A204.1 (cell line): Measurements from ENCODE around the gene IL2RG.

ENCODE experiments used
- FAIRE-seq: peaks from 2 replicates; lab custom pipeline; 2012; peaks lifted over from hg19 to GRCh38; lab: Jason Lieb, UNC

IL2RG gene

DNA sequence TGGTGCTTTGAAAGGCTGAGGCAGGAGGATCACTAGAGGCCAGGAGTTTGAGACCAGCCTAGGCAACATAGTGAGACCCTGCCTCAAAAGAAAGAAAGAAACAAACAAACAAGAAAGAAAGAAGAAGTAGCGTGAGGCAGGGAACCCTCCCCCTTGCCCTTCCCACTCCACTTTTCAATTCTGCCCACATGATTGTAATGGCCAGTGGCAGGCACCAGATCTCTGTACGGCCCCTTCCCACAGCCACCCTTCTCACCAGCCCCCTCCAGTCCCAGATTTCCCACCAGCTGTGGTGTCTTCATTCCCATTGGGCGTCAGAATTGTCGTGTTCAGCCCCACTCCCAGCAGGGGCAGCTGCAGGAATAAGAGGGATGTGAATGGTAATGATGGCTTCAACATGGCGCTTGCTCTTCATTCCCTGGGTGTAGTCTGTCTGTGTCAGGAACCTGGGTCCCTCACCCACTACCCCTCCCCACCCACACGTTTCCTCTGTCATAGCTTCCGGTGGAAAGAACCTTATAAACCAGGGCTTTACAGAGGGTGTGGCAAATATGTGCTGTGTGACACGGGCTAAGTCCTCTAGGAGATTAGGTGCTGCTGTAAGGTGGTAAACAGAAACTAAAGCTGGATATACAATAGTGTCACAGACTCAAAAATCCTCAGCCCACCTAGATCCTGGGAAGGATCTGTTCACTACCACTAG is at the start of gene IL2RG:
Gene IL2RG, minus strand, starts transcription at position 437 of the 703 bp plus-strand sequence. Its CDS starts 38 bp downstream, at position 399.
- no peak for FAIRE-seq

DNA sequence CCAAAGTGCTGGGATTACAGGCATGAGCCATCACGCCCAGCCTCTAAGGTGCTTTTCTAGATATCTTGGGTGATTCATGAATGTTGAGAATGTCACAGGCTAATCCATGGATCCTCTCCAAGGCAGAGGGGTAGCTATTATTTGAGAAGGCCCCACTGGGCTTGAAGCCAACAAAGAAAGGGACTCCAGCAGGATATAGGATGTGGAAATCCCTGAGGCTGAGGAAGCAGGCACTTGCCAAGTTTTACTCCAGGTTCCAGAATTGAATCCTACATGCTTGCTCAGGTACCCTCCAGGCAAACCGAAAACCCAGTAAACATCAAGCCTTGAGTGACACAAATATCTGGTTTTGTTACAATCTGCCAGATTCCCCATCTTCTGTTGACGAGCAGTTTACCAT is 49.1 kb upstream of the IL2RG start:
- FAIRE-seq = no peak

DNA sequence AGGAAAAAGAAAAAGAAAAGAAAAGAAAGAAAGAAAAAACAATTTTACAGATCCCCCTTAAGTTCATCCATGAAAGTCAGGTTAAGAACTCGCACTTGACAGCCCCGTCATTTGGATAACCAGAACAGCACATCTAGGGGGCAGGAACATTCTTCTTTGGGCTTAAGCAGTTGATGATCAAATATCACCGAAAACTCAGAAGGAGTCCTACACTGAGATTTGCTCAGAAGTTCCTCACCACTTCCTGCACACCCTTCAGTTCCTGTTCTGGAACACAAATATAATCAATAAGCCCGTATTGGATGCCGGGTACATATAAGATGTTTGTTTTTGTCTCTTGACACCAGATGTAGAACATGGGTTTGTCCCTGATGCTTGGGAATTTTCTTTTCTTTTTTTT is 48.0 kb upstream of the IL2RG start:
- no peak for FAIRE-seq

DNA sequence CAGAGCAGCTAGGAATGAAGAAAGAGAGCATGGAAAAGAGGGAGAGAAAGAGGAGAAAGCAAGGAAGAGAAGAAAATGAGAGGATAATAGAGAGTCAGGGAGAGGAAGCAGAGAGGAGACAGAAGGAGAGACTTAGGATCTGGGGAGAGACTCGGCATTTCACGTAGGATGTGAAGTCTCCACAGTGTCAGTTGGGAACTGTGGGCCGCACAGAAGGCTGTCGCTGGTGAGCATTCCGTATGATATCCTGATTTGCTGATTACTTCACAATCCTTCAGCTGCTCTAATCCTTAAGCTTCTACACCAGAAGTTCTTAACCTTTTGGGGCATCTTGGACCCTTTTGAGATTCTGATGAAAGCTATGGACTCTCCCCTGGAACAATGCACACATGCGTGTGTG is 47.2 kb upstream of the IL2RG start:
- FAIRE-seq = no peak

DNA sequence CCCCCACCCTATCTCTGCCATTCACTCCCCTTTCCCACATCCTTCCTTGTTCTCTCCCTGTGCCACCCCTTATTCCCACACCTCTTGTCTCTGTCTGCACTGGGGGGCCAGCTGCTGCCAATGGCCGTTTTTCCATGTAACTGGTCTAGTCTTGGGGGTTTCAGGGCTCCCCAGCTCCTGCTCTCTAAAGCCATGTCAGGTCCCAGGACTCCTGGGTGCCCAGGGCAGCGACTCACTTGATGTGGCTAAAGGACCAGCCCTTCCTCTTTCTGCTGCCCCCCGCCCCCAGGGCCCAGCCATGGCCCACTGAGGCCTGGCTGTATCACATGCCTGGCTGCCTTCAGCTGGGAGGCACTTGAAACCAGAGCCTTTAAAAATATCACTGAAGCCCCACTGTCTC is 43.3 kb upstream of the IL2RG start:
- FAIRE-seq = no peak

DNA sequence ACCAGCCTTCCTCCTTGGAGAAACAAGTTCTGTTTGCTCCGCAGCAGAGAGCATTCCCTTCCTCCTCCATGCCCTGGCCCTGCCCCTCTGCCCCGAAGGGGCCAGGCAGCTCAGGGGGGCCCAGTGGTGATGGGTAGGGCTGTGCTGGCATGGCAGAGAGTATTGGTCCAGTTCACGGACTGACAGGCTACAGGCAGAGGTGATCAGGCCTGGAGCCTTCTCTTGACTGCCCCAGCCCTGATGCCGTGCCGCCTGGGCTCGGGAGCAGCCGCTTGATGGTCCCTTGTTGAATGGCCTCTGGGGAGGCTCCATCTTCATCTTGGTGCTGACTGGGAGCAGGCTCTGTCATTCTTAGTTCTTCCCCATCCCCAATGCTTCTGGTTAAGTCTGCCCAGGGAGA is 42.8 kb upstream of the IL2RG start:
- FAIRE-seq = no peak

DNA sequence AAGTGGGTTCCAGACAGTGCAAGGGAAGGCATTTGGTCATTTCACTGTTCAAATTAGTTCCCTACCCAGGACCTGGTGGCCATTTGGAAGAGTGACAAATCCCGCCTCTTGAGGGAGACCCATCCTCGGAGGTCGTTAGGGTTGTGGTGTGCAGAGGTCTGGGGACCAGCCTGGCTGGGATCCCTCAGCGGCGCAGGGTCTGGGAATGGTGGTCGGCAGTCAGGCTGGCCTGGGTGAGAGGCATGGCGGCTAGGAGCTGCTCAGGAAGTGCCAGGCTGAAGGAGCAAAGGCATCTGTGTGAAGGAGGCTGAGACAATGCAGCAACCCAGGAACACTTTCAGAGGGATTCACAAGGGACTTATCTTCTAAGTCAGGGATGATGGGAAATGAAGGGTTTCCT is 40.0 kb upstream of the IL2RG start:
- FAIRE-seq = no peak

DNA sequence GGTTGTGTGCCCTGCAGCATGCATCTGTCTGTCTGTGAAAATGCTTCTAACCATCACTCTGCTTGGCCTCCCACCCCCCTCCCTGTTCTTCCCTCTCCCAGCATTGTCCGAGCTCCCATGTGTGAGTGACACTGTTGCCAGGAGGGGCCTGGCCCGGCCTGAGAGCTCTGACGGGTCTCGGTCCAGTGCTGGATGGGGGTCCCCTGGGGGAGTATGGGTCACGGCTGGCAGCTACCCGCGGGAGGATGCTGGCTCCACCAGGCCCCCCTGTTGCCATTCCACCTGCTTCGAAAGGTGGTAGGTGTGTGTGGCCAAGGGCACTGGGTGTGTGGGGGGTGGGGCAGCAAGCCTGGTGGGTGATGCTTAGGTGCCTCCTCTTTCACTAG is 36.9 kb upstream of the IL2RG start:
- no peak for FAIRE-seq

DNA sequence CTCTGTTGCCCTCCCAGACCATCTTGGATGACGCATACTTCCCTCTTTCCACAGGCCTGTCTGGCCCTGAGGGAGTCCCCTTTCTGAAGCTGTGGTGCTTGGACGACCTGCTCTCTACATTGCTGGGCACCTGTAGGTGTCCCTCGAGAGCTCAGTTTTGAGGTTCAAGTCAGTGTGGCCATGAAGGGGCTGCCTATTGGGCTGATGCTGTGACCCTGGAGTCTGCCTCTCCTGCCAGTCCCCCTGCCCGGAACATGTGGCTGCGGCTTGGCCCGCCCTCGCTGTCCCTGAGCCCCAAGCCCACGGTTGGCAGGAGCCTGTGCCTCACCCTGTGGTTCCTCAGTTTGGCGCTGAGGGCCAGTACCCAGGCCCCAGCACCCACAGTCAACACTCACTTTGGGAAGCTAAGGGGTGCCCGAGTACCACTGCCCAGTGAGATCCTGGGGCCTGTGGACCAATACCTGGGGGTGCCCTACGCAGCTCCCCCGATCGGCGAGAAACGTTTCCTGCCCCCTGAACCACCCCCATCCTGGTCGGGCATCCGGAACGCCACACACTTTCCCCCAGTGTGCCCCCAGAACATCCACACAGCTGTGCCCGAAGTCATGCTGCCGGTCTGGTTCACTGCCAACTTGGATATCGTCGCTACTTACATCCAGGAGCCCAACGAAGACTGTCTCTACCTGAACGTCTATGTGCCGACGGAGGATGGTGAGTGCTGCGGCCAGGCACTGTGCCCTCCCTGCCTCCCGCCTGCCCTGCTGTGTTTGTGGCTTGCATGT is 36.3 kb upstream of the IL2RG start:
- no peak for FAIRE-seq

DNA sequence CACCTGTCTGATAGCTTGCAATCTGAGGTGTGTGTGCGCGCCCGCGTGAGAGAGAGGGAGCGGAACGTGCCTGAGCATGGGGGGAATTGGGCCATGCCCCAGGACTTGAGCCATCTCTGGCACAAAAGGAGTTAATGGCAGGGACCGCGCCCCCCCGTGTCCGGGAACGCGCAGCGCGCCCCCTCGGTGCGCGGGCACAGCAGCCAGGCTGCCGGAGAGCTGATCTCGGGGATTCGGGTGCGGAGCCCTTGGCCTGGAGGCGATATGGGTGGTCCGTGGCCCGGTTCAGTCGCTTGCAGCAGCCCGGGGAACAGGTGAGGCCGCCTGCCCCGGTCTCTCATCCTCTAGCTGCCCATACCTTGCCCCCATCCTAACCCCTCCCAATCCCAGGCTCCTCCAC is 33.3 kb upstream of the IL2RG start, which contains the start of gene NLGN3:
Gene NLGN3, plus strand, starts transcription at position 191 of the 400 bp plus-strand sequence. CDS start 2,909 bp downstream, outside the sequence.
- no peak for FAIRE-seq

DNA sequence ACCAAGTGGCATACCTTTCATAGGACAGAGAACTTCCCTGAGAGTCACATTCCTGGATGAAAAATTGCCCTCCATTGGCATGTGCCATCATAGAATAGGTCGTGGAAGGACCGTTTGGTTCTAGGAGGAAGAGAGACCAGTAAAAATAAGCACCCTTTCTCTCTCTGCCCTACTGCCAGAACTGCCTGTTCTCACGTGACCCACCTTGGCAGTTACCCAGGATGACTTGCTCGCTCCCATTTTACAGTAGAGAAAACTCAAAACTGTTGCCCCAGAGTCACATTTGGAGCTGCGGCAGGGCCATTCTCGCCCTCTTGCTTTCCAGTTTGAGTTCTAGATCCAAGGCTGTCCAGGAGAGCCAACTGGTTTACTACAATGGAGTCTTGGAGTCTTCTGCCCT is 32.1 kb upstream of the IL2RG start:
- FAIRE-seq = no peak

DNA sequence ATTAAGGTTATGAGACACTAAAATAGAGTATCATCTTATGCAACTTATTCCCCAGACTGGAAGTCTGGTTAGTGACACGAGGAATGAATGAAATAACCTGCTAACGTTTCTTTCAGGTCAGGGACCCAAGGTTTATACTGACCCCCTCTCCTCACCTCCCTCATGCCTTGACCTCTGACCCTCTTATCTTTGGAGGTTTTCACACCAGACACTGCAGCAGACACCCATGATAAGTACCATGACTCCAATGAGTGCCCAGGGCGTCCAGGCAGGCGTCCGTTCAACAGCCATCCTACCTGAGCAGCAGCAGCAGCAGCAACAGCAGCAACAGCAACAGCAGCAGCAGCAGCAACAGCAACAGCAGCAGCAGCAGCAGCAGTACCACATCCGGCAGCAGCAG is 29.1 kb upstream of the IL2RG start:
- no peak for FAIRE-seq

DNA sequence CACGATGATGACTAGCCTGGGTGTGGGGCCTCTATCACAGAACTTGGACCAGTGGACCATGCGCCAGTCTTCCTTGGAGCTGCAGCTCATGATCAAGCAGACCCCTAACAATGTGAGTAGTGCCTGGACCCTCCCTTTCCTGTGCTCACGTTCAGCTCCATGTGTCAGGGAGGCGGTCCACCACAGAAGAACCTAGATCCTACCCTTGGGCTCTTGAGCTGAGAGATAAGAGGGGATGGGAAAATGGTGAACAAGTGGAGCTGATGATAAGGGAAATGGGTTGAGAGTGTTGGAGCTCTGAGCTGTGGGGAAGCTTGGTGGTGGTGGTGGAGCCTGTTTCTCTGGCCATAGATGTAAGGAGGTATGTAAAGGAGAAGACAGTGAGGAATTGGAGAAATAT is 20.1 kb upstream of the IL2RG start:
- no peak for FAIRE-seq

DNA sequence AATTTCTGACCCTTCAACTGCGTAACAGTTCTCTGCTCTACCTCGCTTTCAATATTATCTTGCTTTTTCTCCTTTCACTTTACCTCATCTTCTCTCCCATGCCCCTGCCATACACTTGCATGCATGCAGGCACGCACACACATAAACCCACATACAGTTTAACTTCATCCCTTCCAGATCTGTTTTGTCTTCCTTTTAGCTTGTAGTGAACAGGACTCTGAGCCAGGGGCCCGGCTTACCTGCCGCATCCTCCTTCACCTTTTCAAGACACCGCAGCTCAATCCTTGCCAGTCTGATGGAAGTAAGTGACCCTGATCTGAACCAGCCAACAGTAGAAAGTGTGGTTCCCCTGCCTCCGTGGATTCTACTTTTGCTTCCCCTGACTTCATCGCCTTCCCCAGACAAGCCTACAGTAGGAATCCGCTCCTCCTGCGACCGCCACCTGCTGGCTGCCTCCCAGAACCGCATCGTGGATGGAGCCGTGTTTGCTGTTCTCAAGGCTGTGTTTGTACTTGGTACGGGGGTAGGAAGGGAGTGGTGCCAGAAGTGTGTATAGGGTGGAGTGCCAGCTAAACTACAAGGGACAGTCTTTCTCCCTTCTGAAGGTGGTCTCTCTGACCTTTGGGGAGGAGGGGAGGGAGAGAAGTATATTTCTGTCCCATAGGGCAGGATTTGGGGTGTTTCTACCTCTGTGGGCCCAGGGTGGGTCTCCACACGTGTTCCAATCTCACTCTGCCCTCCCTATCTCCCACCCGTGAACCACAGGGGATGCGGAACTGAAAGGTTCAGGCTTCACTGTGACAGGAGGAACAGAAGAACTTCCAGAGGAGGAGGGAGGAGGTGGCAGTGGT is 17.8 kb upstream of the IL2RG start:
- FAIRE-seq = no peak

DNA sequence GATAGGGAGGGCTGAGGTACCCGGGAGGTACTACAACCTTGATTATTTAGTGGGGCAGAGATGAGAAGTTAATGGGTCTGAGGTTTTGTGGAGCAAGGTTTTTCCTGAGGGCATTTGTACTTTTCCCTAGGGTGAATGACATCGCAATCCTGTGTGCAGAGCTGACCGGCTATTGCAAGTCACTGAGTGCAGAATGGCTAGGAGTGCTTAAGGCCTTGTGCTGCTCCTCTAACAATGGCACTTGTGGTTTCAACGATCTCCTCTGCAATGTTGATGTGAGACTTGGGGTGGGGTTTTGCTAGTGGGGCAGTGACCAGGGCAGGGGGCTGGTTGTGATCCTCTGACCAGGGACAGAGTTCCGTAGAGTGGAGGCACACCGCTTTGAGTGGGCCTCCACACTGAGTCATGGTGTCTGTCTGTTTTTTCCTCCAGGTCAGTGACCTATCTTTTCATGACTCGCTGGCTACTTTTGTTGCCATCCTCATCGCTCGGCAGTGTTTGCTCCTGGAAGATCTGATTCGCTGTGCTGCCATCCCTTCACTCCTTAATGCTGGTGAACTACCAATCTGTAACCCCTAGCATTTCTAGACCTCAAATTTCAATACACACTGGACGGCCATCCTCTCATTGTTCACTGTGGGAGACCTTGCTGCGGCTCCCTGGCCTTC is 16.9 kb upstream of the IL2RG start:
- FAIRE-seq = no peak

DNA sequence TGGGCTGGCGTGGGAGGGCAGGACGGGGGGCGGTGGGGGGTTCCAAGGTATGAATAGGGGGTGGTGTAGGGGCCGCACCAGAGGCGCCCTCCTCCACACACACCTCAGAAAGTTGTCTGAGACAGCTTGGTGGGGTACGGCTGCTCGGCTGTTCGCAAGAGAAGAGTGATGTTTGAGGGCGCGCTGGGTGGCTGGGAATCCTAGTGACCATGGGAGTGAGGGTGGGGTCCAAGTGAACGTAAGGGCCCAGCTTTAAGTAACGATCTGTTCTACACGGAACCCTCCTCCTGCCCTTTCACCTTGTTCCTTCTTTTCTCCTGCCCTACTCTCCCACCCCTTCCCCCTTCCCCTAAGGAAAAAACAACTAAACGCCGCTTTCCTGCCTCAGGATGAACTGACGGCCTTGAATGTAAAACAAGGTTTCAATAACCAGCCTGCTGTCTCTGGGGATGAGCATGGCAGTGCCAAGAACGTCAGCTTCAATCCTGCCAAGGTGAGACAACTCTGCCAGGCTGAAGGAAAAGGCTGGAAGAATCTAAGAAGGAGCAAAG is 7.7 kb upstream of the IL2RG start:
- no peak for FAIRE-seq

DNA sequence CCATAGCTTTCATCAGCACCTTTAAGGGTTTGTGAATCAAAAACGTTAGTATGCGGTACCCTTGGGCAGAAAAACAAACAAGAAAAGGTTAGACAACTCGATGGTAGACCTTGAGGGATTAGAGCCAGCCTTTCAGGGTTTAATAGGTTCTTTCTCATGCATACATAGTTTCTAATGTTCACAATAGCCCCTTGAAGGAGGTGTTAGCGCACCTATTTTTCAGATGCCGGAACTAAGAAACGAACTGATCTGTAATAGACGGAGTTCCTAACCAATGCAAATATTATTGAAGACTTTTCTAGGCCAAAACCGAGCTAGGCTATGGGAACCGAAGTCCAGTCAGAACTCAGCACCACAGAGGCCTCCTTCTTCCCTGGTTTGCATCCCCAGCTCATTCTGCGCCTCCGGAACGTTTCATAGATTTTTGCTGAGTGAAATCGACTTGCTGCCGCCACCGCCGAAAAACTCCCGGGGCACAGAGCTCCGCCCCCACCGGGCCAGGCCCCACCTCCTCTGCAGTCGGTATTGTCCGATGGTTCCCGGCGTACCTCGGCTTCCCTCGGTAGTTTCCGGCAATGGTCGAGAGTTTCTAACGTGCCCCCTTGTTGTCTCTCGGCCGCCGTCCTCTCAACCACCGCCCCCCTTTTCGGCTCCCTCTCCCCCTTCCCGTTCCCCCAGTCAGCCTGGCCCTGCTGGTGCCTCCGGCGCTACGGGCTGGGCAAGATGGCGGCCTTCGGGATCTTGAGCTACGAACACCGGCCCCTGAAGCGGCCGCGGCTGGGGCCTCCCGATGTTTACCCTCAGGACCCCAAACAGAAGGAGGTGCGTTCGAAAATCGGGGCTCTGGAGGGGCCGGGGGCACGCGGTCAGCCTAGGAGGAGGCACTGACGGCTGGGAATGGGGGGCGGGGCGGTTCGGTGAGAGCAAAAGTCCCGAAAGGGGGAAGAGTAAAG is 6.9 kb upstream of the IL2RG start, which contains the start of gene MED12:
Gene MED12, plus strand, starts transcription at position 565 of the 953 bp plus-strand sequence. Its CDS starts 159 bp downstream, at position 724.
- no peak for FAIRE-seq

DNA sequence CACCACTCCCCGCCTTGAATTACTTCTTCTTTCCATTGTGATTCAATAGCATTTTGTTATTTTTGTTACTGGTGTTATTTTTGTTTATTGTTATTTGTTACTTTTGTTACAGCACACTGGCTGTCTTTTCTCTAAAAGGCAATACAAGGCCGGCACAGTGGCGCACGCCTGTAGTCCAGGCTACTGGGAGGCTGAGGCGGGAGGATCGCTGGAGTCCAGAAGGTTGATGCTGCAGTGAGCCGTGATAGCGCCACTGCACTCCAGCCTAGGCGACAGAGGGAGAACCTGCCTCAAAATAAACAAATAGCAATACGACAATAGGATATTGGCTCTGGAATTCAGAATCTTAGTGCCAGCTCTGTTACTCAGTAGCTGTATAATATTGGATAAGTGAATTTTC is 6.0 kb upstream of the IL2RG start:
- FAIRE-seq = no peak

DNA sequence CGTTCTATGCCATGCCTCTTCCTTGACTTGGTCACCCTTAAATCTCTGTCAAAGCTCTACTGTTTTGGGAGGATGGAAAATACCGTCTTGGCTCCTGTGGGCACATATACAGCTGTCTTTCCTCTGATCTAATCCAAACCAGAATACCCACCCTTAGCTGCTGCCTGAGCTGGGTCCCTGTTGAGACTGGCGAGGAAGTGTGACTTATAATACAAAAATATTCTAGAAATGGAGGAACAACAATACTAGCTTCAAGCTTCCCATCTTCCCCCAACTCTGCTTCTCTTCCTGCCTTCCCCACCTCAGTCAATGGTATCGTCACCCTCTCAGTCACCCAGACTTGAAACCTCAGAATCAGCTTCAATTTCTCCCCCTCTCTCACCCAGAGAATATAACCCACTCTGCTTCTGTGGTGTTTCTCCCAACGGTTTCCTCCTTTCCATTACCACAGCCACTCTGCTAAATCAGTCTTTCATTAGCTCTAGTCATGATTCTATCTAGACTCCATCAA is 599 bp upstream of the IL2RG start:
- FAIRE-seq = no peak

DNA sequence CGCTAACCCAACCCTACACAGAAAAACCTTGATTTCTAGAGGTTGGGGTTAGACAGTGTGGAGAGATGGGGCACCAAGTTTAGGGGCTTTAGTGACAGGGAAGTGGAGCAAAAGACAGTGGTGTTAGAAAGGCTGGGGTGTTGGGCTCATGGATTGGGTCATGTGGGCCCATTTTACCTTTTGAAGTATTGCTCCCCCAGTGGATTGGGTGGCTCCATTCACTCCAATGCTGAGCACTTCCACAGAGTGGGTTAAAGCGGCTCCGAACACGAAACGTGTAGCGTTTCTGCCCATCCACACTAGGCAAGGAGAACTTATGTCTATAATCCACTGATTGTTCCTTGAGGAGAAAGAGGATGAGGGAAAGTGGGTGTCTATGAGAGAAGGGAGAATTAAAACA is 2.3 kb downstream of the IL2RG start:
- FAIRE-seq = no peak
